MCF 10A (cell line): ENCODE results near the gene PLSCR5. TPM values are rescaled to one million over a fixed set of nuclear protein-coding genes. Genes with fewer than 3 reads are reported as not detected.
A peak's percentile ranks its signal among the peaks of the same experiment; 100 is the strongest.

Experiments used
- BruUV-seq: library from RNA; stranded (reverse); fragments of 400-500 nt; replicated peaks from 2 replicates; lab custom pipeline; 2021; lab: Mats Ljungman, UMichigan
- CTCF ChIA-PET: fragments of 300-600 bp; sonication (Branson Sonifier 250); formaldehyde crosslinking; extraction: SDS; loops from one replicate; lab custom pipeline; 2021; ENCODE audit warnings: antibody characterized with exemption, inconsistent platforms; lab: Yijun Ruan, JAX
- POLR2A ChIA-PET: fragments of 300-600, 350-650 bp; sonication (Branson Sonifier 250); formaldehyde crosslinking; extraction: SDS; loops from one replicate; lab custom pipeline; 2020; ENCODE audit warnings: antibody characterized with exemption, inconsistent platforms; lab: Yijun Ruan, JAX
- DNase-seq: peaks from one replicate; pipeline ENCODE4 v3.0.0-alpha.2; 2018; ENCODE audit not compliant: unreplicated experiment
- H3K27ac Mint-ChIP-seq: one replicate; pipeline ENCODE4 v1.8.0; 2022; ENCODE audit warnings: mild to moderate bottlenecking, low read depth, mixed read lengths; ENCODE audit not compliant: unreplicated experiment
- H3K27me3 Mint-ChIP-seq: one replicate; pipeline ENCODE4 v1.8.0; 2022; ENCODE audit warnings: mixed read lengths; ENCODE audit not compliant: insufficient read depth, unreplicated experiment
- H3K36me3 Mint-ChIP-seq: one replicate; pipeline ENCODE4 v1.8.0; 2022; ENCODE audit warnings: mild to moderate bottlenecking, moderate library complexity, mixed read lengths; ENCODE audit not compliant: insufficient read depth, unreplicated experiment
- H3K4me1 Mint-ChIP-seq: one replicate; pipeline ENCODE4 v1.8.0; 2022; ENCODE audit warnings: mixed read lengths; ENCODE audit not compliant: insufficient read depth, unreplicated experiment
- H3K4me3 Mint-ChIP-seq: one replicate; pipeline ENCODE4 v1.8.0; 2022; ENCODE audit warnings: mild to moderate bottlenecking, moderate library complexity, mixed read lengths; ENCODE audit not compliant: unreplicated experiment
- H3K9me3 Mint-ChIP-seq: one replicate; pipeline ENCODE4 v1.8.0; 2022; ENCODE audit warnings: mixed read lengths; ENCODE audit not compliant: unreplicated experiment
- CTCF ChIP-seq: fragments of 200-600 bp; IDR thresholded peaks from one replicate; pipeline ENCODE4 v1.8.0; 2022; ENCODE audit warnings: antibody characterized with exemption, mild to moderate bottlenecking; ENCODE audit not compliant: unreplicated experiment
- intact Hi-C: fragments of 100-400 bp; cut with micrococcal nuclease; formaldehyde crosslinking; loops from 2 replicates; pipeline ENCODE4 v1.14.1; 2022
- total RNA-seq: library from RNA; stranded (reverse); gene quantifications from 2 replicates; pipeline ENCODE4 v1.2.3, GENCODE V29; 2022

PLSCR5 gene
- total RNA-seq, 1 experiment from 2014 or later = not detected

- POLR2A ChIA-PET = interaction anchor here (0.7 kb wide), 1 partner anchor 30 kb away, joined by 3 read pairs; no protein-coding TSS in a partner anchor
- intact Hi-C loops = no loop called here
These were observed 57.8 kb downstream of the PLSCR5 start for GRCh38 chr3:146547235-146547835.

GRCh38 chr3:146546366-146546965 is 58.7 kb downstream of the PLSCR5 start:
- ChIA-PET CTCF (interaction anchor here (0.9 to 1.3 kb wide), 3 partner anchors 10 to 269 kb away, joined by 3 to 4 read pairs (median 4); no protein-coding TSS in a partner anchor), POLR2A (interaction anchor here (4.4 kb wide), 1 partner anchor 12 kb away, joined by 33 read pairs; no protein-coding TSS in a partner anchor)
- peaks cover 34% of the 10 kb centered on the region for H3K4me1 Mint-ChIP-seq
- H3K4me3 Mint-ChIP-seq = no peak overlapping the region
- no peak for DNase-seq
- no peaks in the 10 kb centered on the region for H3K27me3 Mint-ChIP-seq
- no peak overlapping the region for H3K27ac Mint-ChIP-seq
- no peak for TF ChIP-seq CTCF
- H3K36me3 Mint-ChIP-seq = peaks cover 4% of the 10 kb centered on the region
- no peaks in the 10 kb centered on the region for H3K9me3 Mint-ChIP-seq
- intact Hi-C loops = no loop called here
- BruUV-seq = no TSS peak

More at GRCh38 chr3:146547235-146547835, 57.8 kb downstream of the PLSCR5 start:
- no TSS peak for BruUV-seq
- Mint-ChIP-seq H3K27me3 (no peaks in the 10 kb centered on the region), H3K4me1 (peaks cover 27% of the 10 kb centered on the region), H3K27ac (no peak overlapping the region), H3K4me3 (no peak overlapping the region), H3K36me3 (no peaks in the 10 kb centered on the region), H3K9me3 (no peaks in the 10 kb centered on the region)
- TF ChIP-seq CTCF = no peak
- DNase-seq = no peak
- CTCF ChIA-PET = interaction anchor here (0.6 kb wide), 1 partner anchor 15 kb away, joined by 3 read pairs; no protein-coding TSS in a partner anchor

GRCh38 chr3:146544929-146545528 is 60.1 kb downstream of the PLSCR5 start:
- ChIA-PET POLR2A (interaction anchor here (0.6 to 4.4 kb wide), 24 partner anchors 9 to 388 kb away, joined by 3 to 33 read pairs (median 4); partner anchors contain the start of gene PLOD2), CTCF (interaction anchor here (0.6 to 3.3 kb wide), 13 partner anchors 24 to 96 kb away, joined by 3 to 13 read pairs (median 3); no protein-coding TSS in a partner anchor)
- Mint-ChIP-seq H3K27ac (peak overlapping the region; percentile 96), H3K36me3 (peaks cover 16% of the 10 kb centered on the region), H3K9me3 (no peaks in the 10 kb centered on the region), H3K4me3 (peak overlapping the region; percentile 79), H3K27me3 (no peaks in the 10 kb centered on the region), H3K4me1 (peaks cover 29% of the 10 kb centered on the region)
- intact Hi-C loops = loop anchor here (2.0 to 5.0 kb wide), 2 partner anchors 32 to 42 kb away; no protein-coding TSS in a partner anchor
- BruUV-seq = TSS peak; percentile 82
- TF ChIP-seq CTCF = no peak
- DNase-seq = no peak
